Sigmoid colon (tissue), 7 donors: ENCODE results near the gene GGA3. TPM values are rescaled to one million over a fixed set of nuclear protein-coding genes. Genes with fewer than 3 reads are reported as not detected.

Experiments
- DNase-seq: peaks from one replicate; pipeline ENCODE4 v3.0.0-alpha.2; 2019
- H3K27ac ChIP-seq, 4 donors: fragments of 200-600 bp; sonication (generic); one replicate each; pipeline ENCODE4 v1.5.1; 2016 to 2019; ENCODE audit warnings: mild to moderate bottlenecking in 1 of 4
- H3K27me3 ChIP-seq, 3 donors: fragments of 200-600 bp; sonication (generic); one replicate each; pipeline ENCODE4 v1.5.1; 2019; ENCODE audit warnings: mild to moderate bottlenecking in 1 of 3
- H3K36me3 ChIP-seq, 4 donors: fragments of 200-600 bp; sonication (generic); one replicate each; pipeline ENCODE4 v1.5.1; 2016 to 2019
- H3K4me1 ChIP-seq, 4 donors: fragments of 200-600 bp; sonication (generic); one replicate each; pipeline ENCODE4 v1.5.1; 2017 to 2019
- H3K4me3 ChIP-seq, 4 donors: fragments of 200-600 bp; sonication (generic); one replicate each; pipeline ENCODE4 v1.5.1; 2017 to 2019; ENCODE audit warnings: mild to moderate bottlenecking in 2 of 4, moderate library complexity in 1 of 4
- H3K9me3 ChIP-seq, 4 donors: fragments of 200-600 bp in 3 of 4; sonication (generic) in 3 of 4; one replicate each; pipeline versions ENCODE4 v1.5.1 to v1.6.1; 2013 to 2019
- EP300 ChIP-seq, 4 donors: sonication (generic); formaldehyde crosslinking; IDR thresholded peaks; one replicate each; pipeline ENCODE4 v1.6.1; 2017; ENCODE audit warnings: antibody characterized with exemption in 4 of 4
- POLR2A ChIP-seq, 2 donors: fragments of 450-650 bp; IDR thresholded peaks; one replicate each; pipeline ENCODE4 v1.6.1; 2016; ENCODE audit warnings: antibody characterized with exemption in 2 of 2, mild to moderate bottlenecking in 2 of 2, moderate library complexity in 2 of 2
- POLR2AphosphoS5 ChIP-seq, 4 donors: sonication (generic); formaldehyde crosslinking; IDR thresholded peaks; one replicate each; pipeline ENCODE4 v1.6.1; 2017; ENCODE audit warnings: antibody characterized with exemption in 4 of 4
- WGBS, 2 donors: extraction: QIAGEN DNeasy Blood & Tissue Kit; methylation state at CpG; one replicate each; pipeline ENCODE4 v1.1.7; 2013; 5-methylcytosine and 5-hydroxymethylcytosine counted together
- intact Hi-C: fragments of 100-400 bp; cut with DNase I; formaldehyde crosslinking; loops from one replicate; pipeline ENCODE4 v1.15.1; 2023
- polyA plus RNA-seq, 3 donors: library from polyadenylated mRNA; stranded (reverse); fragments of 200-250 nt; gene quantifications; one replicate each; pipeline ENCODE4 v1.2.3, GENCODE V29; 2013
- total RNA-seq, 4 donors: library from RNA; depleted of rRNA; stranded (reverse); fragments of >200 nt; gene quantifications; one replicate each; pipeline ENCODE4 v1.1.0, GENCODE V29; 2016
- TF ChIP-seq, protein P1 (sequence below), 4 experiments: fragments of 450-650 bp in 3 of 4; fragments of 200-600 bp in 1 of 4; IDR thresholded peaks; one replicate each; pipeline ENCODE4 v1.5.1; 2016 to 2019; ENCODE audit warnings: antibody characterized with exemption in 4 of 4, mild to moderate bottlenecking in 3 of 4, moderate library complexity in 2 of 4
- donor health status: healthy with polysubstance abuse.
- donor health status: Bipolar disorder and iron deficiency.
- donor health status: healthy.

Gene GGA3
- total and polyA plus RNA-seq, 7 donors: 10.2 to 35.8 (median 17.4) TPM

- H3K36me3 ChIP-seq: peaks cover 0 to 18% (median 3%) of the 10 kb centered on the region in 4 donors
- peak overlapping the region; percentile 65 to 78 (median 74) for H3K4me3 ChIP-seq
- peak; percentile 84 for DNase-seq
- peaks cover 0 to 15% (median 5%) of the 10 kb centered on the region in 4 donors for H3K4me1 ChIP-seq
- H3K9me3 ChIP-seq: no peaks in the 10 kb centered on the region
- H3K27ac ChIP-seq: peak overlapping the region; percentile 90 to 97 (median 94)
- 2% methylated on average over 26 of the region's 26 CpGs for WGBS, 2 donors
- TF ChIP-seq EP300 (IDR thresholded peaks at IDR 0.05) (no peak), POLR2AphosphoS5 (IDR thresholded peaks at IDR 0.05) (no peak), POLR2A (IDR thresholded peaks at IDR 0.05) (no peak)
- TF ChIP-seq, protein P1, sequence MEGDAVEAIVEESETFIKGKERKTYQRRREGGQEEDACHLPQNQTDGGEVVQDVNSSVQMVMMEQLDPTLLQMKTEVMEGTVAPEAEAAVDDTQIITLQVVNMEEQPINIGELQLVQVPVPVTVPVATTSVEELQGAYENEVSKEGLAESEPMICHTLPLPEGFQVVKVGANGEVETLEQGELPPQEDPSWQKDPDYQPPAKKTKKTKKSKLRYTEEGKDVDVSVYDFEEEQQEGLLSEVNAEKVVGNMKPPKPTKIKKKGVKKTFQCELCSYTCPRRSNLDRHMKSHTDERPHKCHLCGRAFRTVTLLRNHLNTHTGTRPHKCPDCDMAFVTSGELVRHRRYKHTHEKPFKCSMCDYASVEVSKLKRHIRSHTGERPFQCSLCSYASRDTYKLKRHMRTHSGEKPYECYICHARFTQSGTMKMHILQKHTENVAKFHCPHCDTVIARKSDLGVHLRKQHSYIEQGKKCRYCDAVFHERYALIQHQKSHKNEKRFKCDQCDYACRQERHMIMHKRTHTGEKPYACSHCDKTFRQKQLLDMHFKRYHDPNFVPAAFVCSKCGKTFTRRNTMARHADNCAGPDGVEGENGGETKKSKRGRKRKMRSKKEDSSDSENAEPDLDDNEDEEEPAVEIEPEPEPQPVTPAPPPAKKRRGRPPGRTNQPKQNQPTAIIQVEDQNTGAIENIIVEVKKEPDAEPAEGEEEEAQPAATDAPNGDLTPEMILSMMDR (IDR thresholded peaks at IDR 0.05): no peak
- no peaks in the 10 kb centered on the region for H3K27me3 ChIP-seq
- intact Hi-C loops: loop anchor here (2.0 to 10.0 kb wide), 3 partner anchors 19 to 295 kb away; partner anchors contain the start of genes CASKIN2, MIF4GD, MYO15B and TSEN54
Measured at GRCh38 chr17:75289832-75290337, 28.5 kb upstream of the GGA3 start.

DNA sequence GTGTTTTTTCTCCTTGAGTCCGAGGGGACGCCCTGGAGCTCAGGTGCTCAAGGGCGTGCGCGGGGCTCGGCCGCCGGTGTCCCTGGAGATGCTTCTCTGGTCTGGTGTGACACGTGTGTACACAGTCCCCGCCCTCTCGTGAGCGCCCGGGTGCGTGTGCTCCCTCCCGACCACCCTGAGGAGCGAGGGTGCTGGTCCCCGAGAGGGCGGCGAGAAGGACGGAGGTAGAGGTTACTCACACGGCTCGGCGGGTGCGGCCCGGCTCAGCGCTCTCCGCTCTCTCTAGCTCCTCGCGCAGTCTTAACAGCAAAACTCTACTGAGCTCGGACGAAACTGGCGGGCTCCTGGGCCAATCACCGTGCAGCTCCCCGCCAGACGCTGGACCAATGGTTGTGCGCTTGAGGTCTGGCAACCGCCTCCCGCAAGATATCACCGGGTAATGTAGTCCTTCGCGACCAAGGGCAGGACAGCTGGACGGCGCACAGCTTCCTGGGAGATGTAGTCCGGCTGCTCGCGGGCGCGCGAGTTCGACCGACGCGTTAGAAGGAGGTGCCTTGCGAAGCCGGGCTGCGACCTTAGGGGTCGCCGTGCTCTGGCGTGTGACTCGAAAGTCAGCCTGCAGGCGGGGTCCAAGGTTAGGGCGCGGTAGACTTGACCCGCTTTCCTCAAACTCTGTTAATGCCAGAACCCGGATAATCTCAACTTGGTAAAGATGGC lies 27.9 kb upstream of the GGA3 start, which contains the start of gene SLC25A19:
TSS of gene SLC25A19 (minus strand) at position 319 of the 717 bp plus-strand sequence. CDS start 2,669 bp downstream, outside the sequence.
- Histone ChIP-seq H3K27me3 (no peaks in the 10 kb centered on the region), H3K9me3 (no peaks in the 10 kb centered on the region), H3K36me3 (peaks cover 0 to 18% (median 3%) of the 10 kb centered on the region in 4 donors), H3K4me3 (peak within 1 kb of the TSS; percentile 65 to 78 (median 74)), H3K4me1 (peaks cover 0 to 15% (median 5%) of the 10 kb centered on the region in 4 donors), H3K27ac (peak within 1 kb of the TSS; percentile 90 to 97 (median 94))
- 0% methylated on average over 65 of the region's 65 CpGs for WGBS, 2 donors
- TF ChIP-seq EP300 (IDR thresholded peaks at IDR 0.05) (no peak), POLR2AphosphoS5 (IDR thresholded peaks at IDR 0.05) (peak; percentile 82 to 97 (median 90)), POLR2A (IDR thresholded peaks at IDR 0.05) (peak; percentile 63 to 78)
- TF ChIP-seq, protein P1 (IDR thresholded peaks at IDR 0.05): no peak
- DNase-seq: peak; percentile 100
- intact Hi-C loops: loop anchor here (2.0 to 10.0 kb wide), 3 partner anchors 18 to 296 kb away; partner anchors contain the start of genes CASKIN2, MIF4GD, MYO15B and TSEN54

DNA sequence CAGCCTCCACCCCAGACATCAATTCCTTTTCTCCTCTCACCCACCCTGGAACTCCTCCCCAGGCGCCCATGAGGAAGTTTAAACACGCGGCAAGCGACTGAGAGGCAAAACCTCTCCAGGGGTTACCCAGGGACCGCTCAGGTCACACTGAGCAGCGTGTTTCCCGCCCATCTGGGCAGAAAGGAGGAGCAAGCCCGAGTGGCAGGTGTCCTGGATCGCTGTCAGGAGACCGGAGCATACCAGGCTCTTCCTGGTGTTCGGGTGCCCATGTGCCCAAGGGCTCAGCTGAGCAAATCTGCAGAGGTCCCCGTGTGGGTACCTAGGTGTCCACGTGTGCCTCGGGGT lies 27.3 kb upstream of the GGA3 start:
- peak overlapping the region; percentile 65 to 78 (median 74) for H3K4me3 ChIP-seq
- no peak for DNase-seq
- peaks cover 0 to 15% (median 5%) of the 10 kb centered on the region in 4 donors for H3K4me1 ChIP-seq
- WGBS, 2 donors: 0 to 1% methylated on average over 14 of the region's 14 CpGs
- intact Hi-C loops: loop anchor here (2.0 to 10.0 kb wide), 3 partner anchors 18 to 296 kb away; partner anchors contain the start of genes CASKIN2, MIF4GD, MYO15B and TSEN54
- peaks cover 0 to 18% (median 3%) of the 10 kb centered on the region in 4 donors for H3K36me3 ChIP-seq
- no peaks in the 10 kb centered on the region for H3K9me3 ChIP-seq
- TF ChIP-seq POLR2A (IDR thresholded peaks at IDR 0.05) (no peak), EP300 (IDR thresholded peaks at IDR 0.05) (no peak), POLR2AphosphoS5 (IDR thresholded peaks at IDR 0.05) (no peak)
- TF ChIP-seq, protein P1 (IDR thresholded peaks at IDR 0.05): no peak
- no peaks in the 10 kb centered on the region for H3K27me3 ChIP-seq
- H3K27ac ChIP-seq: peak overlapping the region; percentile 90 to 97 (median 94)

GRCh38 chr17:75288359-75288758 lies 27.0 kb upstream of the GGA3 start:
- 7 to 10% methylated on average over 2 of the region's 2 CpGs for WGBS, 2 donors
- Histone ChIP-seq H3K27ac (peak overlapping the region; percentile 90 to 97 (median 94)), H3K36me3 (peaks cover 0 to 21% (median 3%) of the 10 kb centered on the region in 4 donors), H3K9me3 (no peaks in the 10 kb centered on the region), H3K4me1 (peaks cover 0 to 15% (median 5%) of the 10 kb centered on the region in 4 donors), H3K27me3 (no peaks in the 10 kb centered on the region), H3K4me3 (peak overlapping the region in 3 of 4 donors; percentile 65 to 77 (median 71))
- no peak for DNase-seq
- TF ChIP-seq POLR2A (IDR thresholded peaks at IDR 0.05) (no peak), EP300 (IDR thresholded peaks at IDR 0.05) (no peak), POLR2AphosphoS5 (IDR thresholded peaks at IDR 0.05) (no peak)
- TF ChIP-seq, protein P1 (IDR thresholded peaks at IDR 0.05): no peak
- intact Hi-C loops: loop anchor here (2.0 to 10.0 kb wide), 3 partner anchors 18 to 296 kb away; partner anchors contain the start of genes CASKIN2, MIF4GD, MYO15B and TSEN54
